Islet precursor cell (in vitro differentiated cells): Measurements from ENCODE around the gene CLK4.

ENCODE experiments used
- DNase-seq: peaks from one replicate; pipeline ENCODE4 v3.0.0-alpha.2; 2018

The CLK4 gene

GRCh38 chr5:178626484-178627258 lies at the start of gene CLK4:
TSS of gene CLK4 (minus strand) at chr5:178627050. CDS start at chr5:178623416, 3,634 bp downstream.
- DNase-seq: peak; percentile 95

GRCh38 chr5:178675922-178676321 lies 49.1 kb upstream of the CLK4 start:
- DNase-seq: no peak

GRCh38 chr5:178674334-178674733 lies 47.5 kb upstream of the CLK4 start:
- DNase-seq: no peak

- DNase-seq: no peak
These were observed 47.0 kb upstream of the CLK4 start for GRCh38 chr5:178673801-178674295.

- no peak for DNase-seq
These were observed 45.8 kb upstream of the CLK4 start for GRCh38 chr5:178672630-178673029.

GRCh38 chr5:178671602-178672144 lies 44.8 kb upstream of the CLK4 start:
- no peak for DNase-seq

- no peak for DNase-seq
These were observed 43.6 kb upstream of the CLK4 start for GRCh38 chr5:178670351-178670885.

- no peak for DNase-seq
These were observed 41.7 kb upstream of the CLK4 start for GRCh38 chr5:178668579-178668978.

- no peak for DNase-seq
These were observed 40.8 kb upstream of the CLK4 start for GRCh38 chr5:178667688-178668087.

GRCh38 chr5:178667101-178667500 lies 40.3 kb upstream of the CLK4 start:
- DNase-seq: peak; percentile 93

- DNase-seq: no peak
These were observed 37.3 kb upstream of the CLK4 start for GRCh38 chr5:178664141-178664540.

- DNase-seq: no peak
These were observed 35.7 kb upstream of the CLK4 start for GRCh38 chr5:178662541-178662860.

- DNase-seq: no peak
These were observed 35.1 kb upstream of the CLK4 start for GRCh38 chr5:178661836-178662540.

GRCh38 chr5:178651046-178651810 lies 24.4 kb upstream of the CLK4 start:
- no peak for DNase-seq

- DNase-seq: no peak
These were observed 23.4 kb upstream of the CLK4 start for GRCh38 chr5:178650214-178650613.

GRCh38 chr5:178649580-178649979 lies 22.7 kb upstream of the CLK4 start:
- no peak for DNase-seq

GRCh38 chr5:178644826-178645545 lies 18.1 kb upstream of the CLK4 start:
- peak; percentile 22 for DNase-seq

- DNase-seq: peak; percentile 82
These were observed 15.6 kb upstream of the CLK4 start for GRCh38 chr5:178642351-178642909.

- DNase-seq: peak; percentile 26
These were observed 14.9 kb upstream of the CLK4 start for GRCh38 chr5:178641711-178642110.

GRCh38 chr5:178640331-178641045 lies 13.6 kb upstream of the CLK4 start:
- DNase-seq: no peak
